GM18861 (cell line): Measurements from ENCODE around the gene INSM2.

ENCODE experiments used
- ATAC-seq: cut with Tn5 transposase; IDR thresholded peaks from one replicate; pipeline ENCODE4 v1.9.1; 2021; ENCODE audit not compliant: unreplicated experiment

The INSM2 gene

DNA sequence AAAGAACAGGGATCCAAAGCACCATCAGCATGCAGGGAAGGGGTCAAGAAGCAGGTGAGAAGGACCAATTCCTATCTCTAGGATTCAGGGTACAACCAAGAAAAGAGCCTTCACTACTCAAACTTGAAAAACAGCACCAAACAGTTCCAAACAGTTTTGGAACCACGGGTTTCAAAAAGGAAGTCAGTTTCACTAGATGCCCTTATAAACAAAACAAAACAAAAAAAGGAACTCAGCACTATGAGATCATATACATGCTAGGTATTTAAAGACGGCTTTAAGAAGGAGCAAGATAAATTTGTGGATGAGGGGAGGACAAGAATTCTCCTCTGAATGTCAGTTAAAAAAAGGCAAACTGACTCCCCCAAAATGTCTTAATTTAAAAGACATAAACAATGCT is 6.0 kb downstream of the INSM2 start:
- ATAC-seq = no peak

GRCh38 chr14:35543006-35543405 is 9.0 kb downstream of the INSM2 start:
- ATAC-seq = no peak

DNA sequence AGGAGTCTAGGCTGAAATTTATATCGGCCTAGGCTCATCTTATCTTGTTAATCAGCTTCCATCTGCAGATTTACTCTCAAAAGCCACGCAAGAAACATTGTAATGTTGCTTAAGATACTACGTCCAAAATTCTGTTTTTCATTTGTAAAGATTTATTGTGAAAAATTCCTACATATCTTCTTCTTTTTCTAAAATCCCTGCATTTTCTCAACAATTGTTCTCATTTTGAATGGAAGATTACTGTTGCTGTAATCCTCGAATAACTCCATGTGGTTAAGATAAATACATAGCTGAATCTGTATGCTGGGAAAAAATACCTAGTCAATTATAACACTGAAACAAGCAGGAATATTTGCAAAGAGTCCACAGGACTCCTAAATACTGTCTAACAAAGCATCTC is 15.6 kb downstream of the INSM2 start:
- ATAC-seq = no peak

DNA sequence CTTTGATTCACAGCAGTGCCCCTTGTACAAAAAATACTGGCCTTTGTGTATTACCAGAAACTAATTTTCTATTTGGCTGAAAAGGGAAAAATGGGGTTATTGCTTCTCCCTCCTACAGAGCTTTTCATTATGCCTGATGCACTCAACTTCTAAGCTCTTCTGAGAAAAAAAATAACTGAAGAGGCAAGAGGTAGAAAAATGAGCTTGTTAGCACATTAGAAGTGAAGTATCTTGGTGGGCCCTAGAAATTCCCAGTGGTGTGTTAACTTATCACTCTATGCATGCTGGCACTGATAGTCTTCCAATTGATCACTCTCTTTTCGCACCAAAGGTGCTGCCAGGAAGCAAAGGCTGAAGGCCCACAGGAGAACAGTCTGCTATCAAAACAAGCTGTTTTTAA is 17.1 kb downstream of the INSM2 start:
- ATAC-seq = no peak

DNA sequence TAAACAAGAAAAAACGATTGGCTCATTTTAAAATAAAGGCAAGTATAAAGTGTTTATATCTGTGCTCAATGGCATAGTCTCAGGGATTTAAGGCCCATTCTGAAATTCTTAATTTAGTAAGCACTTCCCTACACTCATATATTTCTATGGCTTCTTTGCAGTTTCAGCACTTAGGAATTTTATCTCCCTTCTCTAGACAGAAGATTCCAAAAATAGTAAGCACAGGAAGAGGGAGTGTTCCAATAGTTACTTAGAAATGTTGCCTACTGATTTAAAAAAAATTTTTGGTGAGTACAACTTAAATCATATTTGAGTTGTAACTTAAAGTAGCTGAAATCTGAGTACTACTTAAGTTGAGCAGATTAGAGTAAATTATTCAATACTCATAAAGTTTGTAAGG is 19.8 kb downstream of the INSM2 start:
- ATAC-seq = no peak

- ATAC-seq = no peak
These were observed 22.6 kb downstream of the INSM2 start for GRCh38 chr14:35556548-35556947.

- ATAC-seq = no peak
These were observed 23.3 kb downstream of the INSM2 start for GRCh38 chr14:35557221-35557747.

- no peak for ATAC-seq
These were observed 24.7 kb downstream of the INSM2 start for GRCh38 chr14:35558680-35559079.

- ATAC-seq = no peak
These were observed 32.0 kb downstream of the INSM2 start for GRCh38 chr14:35565871-35566464.

DNA sequence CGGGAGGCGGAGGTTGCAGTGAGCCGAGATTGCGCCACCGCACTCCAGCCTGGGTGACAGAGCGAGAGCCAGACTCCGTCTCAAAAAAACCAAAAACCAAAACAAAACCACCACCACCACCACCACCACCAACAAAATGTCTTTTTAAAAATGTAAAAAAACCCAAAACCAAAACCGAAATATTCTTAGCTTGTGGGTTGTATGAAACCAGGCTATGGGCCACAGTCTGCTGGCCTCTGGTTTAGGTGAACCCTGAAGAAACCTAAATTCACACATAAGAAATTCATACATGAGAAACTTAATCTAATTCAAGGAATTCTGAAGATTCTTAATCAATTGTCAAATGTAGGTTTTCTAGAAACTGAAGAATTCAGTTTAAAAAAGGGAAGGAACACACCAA is 37.6 kb downstream of the INSM2 start:
- ATAC-seq = no peak

- ATAC-seq = no peak
These were observed 39.9 kb downstream of the INSM2 start for GRCh38 chr14:35573911-35574310.

GRCh38 chr14:35576260-35576659 is 42.3 kb downstream of the INSM2 start:
- no peak for ATAC-seq

GRCh38 chr14:35576856-35577255 is 42.9 kb downstream of the INSM2 start:
- ATAC-seq = no peak

DNA sequence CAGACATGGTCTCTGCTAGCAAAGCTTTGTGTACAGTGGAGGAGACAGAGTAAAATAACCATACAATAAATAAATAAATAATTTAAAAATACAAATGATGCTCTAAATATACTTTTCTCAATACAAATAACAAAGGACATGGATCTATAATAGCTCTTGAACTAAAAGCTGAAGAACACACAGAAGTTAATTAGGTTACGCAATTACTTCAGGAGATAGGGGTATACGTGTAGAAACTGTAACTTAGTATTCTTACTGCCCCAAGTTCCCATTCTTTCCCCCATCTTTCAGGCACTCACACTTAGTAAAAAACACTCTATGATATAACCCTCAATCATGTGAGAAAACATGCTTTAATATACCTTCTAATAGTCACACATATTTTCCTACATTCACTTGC is 44.2 kb downstream of the INSM2 start:
- no peak for ATAC-seq

GRCh38 chr14:35578639-35579038 is 44.7 kb downstream of the INSM2 start:
- ATAC-seq = no peak
